HepG2 (cell line): Measurements from ENCODE around the gene SMAD3. TPM values are rescaled to one million over a fixed set of nuclear protein-coding genes. Genes with fewer than 3 reads are reported as not detected.

Experiments used
- ATAC-seq: fragments of 200-7000 bp; cut with Tn5 transposase; 3 replicates; pipeline ENCODE4 v1.9.1; 2020; ENCODE audit warnings: mild to moderate bottlenecking, moderate library complexity
- BruUV-seq: library from RNA; stranded (reverse); fragments of 400-500 nt; replicated peaks from 2 replicates; lab custom pipeline; 2021; lab: Mats Ljungman, UMichigan
- CTCF ChIA-PET: fragments of 300-600 bp; formaldehyde crosslinking; extraction: SDS; loops from one replicate; lab custom pipeline; 2021; ENCODE audit warnings: low total read pairs, inconsistent platforms, low intra/inter-chr PET ratio; lab: Yijun Ruan, JAX
- POLR2A ChIA-PET: fragments of 350-600 bp; sonication (Branson Sonifier 250); formaldehyde crosslinking; loops from one replicate; lab custom pipeline; 2020; ENCODE audit warnings: antibody characterized with exemption, inconsistent platforms; lab: Yijun Ruan, JAX
- DNase-seq: peaks from one replicate; pipeline ENCODE4 v3.0.0-alpha.2; 2015; ENCODE audit warnings: low spot score
- FAIRE-seq: peaks from 3 replicates; lab custom pipeline; 2011; peaks lifted over from hg19 to GRCh38; lab: Jason Lieb, UNC
- H2AFZ ChIP-seq: one replicate; pipeline ENCODE4 v1.6.1; 2011; ENCODE audit warnings: low read length, inconsistent platforms
- H3K27ac ChIP-seq: fragments of 300-600 bp; 3 replicates; pipeline ENCODE4 v1.8.0; 2011; ENCODE audit warnings: mixed run types, mild to moderate bottlenecking, mixed read lengths, low read length, inconsistent platforms; ENCODE audit not compliant: insufficient read depth; ENCODE audit errors: extremely low read length
- H3K27me3 ChIP-seq, 2 experiments: fragments of 200-600 bp in 1 of 2; 2 replicates in 1 of 2; 3 replicates in 1 of 2; pipeline versions ENCODE4 v1.6.0 to v1.8.0; 2011; ENCODE audit warnings: low read length in 2 of 2, mild to moderate bottlenecking in 2 of 2, moderate library complexity in 2 of 2, inconsistent platforms in 1 of 2; ENCODE audit not compliant: insufficient read depth in 2 of 2, control insufficient read depth in 1 of 2
- H3K36me3 ChIP-seq, 2 experiments: fragments of 200-600 bp in 1 of 2; replicated peaks in 1 of 2; 2 replicates in 1 of 2; 3 replicates in 1 of 2; pipeline versions ENCODE4 v1.5.1 to v1.8.0; 2011; ENCODE audit warnings: low read length in 2 of 2, inconsistent platforms in 1 of 2; ENCODE audit not compliant: insufficient read depth in 2 of 2, control insufficient read depth in 1 of 2
- H3K4me1 ChIP-seq: 2 replicates; pipeline ENCODE4 v1.5.1; 2012; ENCODE audit warnings: low read length, inconsistent platforms; ENCODE audit not compliant: insufficient read depth
- H3K4me2 ChIP-seq: 2 replicates; pipeline ENCODE4 v1.6.0; 2011; ENCODE audit warnings: low read depth, low read length, inconsistent platforms
- H3K4me3 ChIP-seq, 3 experiments: fragments of 200-600 bp in 1 of 3; sonication (generic), shearing (Covaris generic) in 1 of 3; replicated peaks in 1 of 3; 2 replicates each; pipeline ENCODE4 v1.5.1; 2011 to 2016; ENCODE audit warnings: low read length in 3 of 3, inconsistent platforms in 2 of 3, low read depth in 2 of 3, mild to moderate bottlenecking in 2 of 3, control low read depth in 1 of 3, mixed read lengths in 1 of 3; ENCODE audit not compliant: insufficient read depth in 1 of 3
- H3K79me2 ChIP-seq: one replicate; pipeline ENCODE4 v1.6.1; 2011; ENCODE audit warnings: low read length, inconsistent platforms; ENCODE audit not compliant: insufficient read depth
- H3K9ac ChIP-seq: 2 replicates; pipeline ENCODE4 v1.6.0; 2011; ENCODE audit warnings: mild to moderate bottlenecking, low read depth, low read length, inconsistent platforms; ENCODE audit not compliant: insufficient read depth
- H3K9me3 ChIP-seq: 2 replicates; pipeline ENCODE4 v1.5.1; 2012; ENCODE audit warnings: mild to moderate bottlenecking, low read length
- H4K20me1 ChIP-seq: 2 replicates; pipeline ENCODE4 v1.6.0; 2011; ENCODE audit warnings: inconsistent platforms, mild to moderate bottlenecking, low read length, moderate library complexity; ENCODE audit not compliant: insufficient read depth
- CTCF ChIP-seq: sonication (generic); formaldehyde crosslinking; IDR thresholded peaks from 2 replicates; pipeline ENCODE4 v1.5.0; 2020; ENCODE audit warnings: mild to moderate bottlenecking, missing genetic modification reagents, moderate library complexity
- FOSL2 ChIP-seq: sonication (generic); formaldehyde crosslinking; IDR thresholded peaks from 2 replicates; pipeline ENCODE4 v1.4.0; 2020; ENCODE audit warnings: missing genetic modification reagents
- FOXC1 ChIP-seq: sonication (generic); formaldehyde crosslinking; IDR thresholded peaks from 2 replicates; pipeline ENCODE4 v1.8.0; 2022; ENCODE audit warnings: mild to moderate bottlenecking, missing genetic modification reagents, borderline replicate concordance
- HDAC1 ChIP-seq: sonication (generic); formaldehyde crosslinking; IDR thresholded peaks from 2 replicates; pipeline ENCODE4 v1.5.1; 2020; ENCODE audit warnings: mild to moderate bottlenecking, missing genetic modification reagents
- HDAC6 ChIP-seq: fragments of 200-600 bp; sonication (generic); IDR thresholded peaks from 2 replicates; pipeline ENCODE4 v1.7.0; 2017; ENCODE audit warnings: mild to moderate bottlenecking, antibody characterized with exemption, low read length, low read depth
- MAFF ChIP-seq: IDR thresholded peaks from 2 replicates; pipeline ENCODE4 v1.6.1; 2011; ENCODE audit warnings: low read depth, low read length, improper control_type of control experiment
- MAFK ChIP-seq, 2 experiments: IDR thresholded peaks in 1 of 2; conservative IDR thresholded peaks in 1 of 2; 2 replicates each; pipeline ENCODE4 v1.6.1; 2011; ENCODE audit warnings: improper control_type of control experiment in 2 of 2, low read length in 2 of 2
- MTF1 ChIP-seq: sonication (generic); formaldehyde crosslinking; IDR thresholded peaks from 2 replicates; pipeline ENCODE4 v1.5.0; 2020; ENCODE audit warnings: missing genetic modification reagents
- PCBP1 ChIP-seq: fragments of 200-400 bp; formaldehyde crosslinking; IDR thresholded peaks from 2 replicates; pipeline ENCODE4 v1.6.1; 2017; ENCODE audit warnings: mild to moderate bottlenecking, low read depth, low read length, borderline replicate concordance
- PHF20 ChIP-seq: sonication (generic); formaldehyde crosslinking; IDR thresholded peaks from 2 replicates; pipeline ENCODE4 v1.5.0; 2020; ENCODE audit warnings: mild to moderate bottlenecking, missing genetic modification reagents
- RORA ChIP-seq: sonication (generic); formaldehyde crosslinking; IDR thresholded peaks from 2 replicates; pipeline ENCODE4 v1.5.0; 2020; ENCODE audit warnings: mild to moderate bottlenecking, missing genetic modification reagents, moderate library complexity
- SMAD3 ChIP-seq: sonication (generic); formaldehyde crosslinking; IDR thresholded peaks from 2 replicates; pipeline ENCODE4 v1.4.0; 2020; ENCODE audit warnings: missing genetic modification reagents
- ZBTB33 ChIP-seq: sonication (generic); formaldehyde crosslinking; IDR thresholded peaks from 2 replicates; pipeline ENCODE4 v1.4.0; 2020; ENCODE audit warnings: missing genetic modification reagents
- ZEB1 ChIP-seq: IDR thresholded peaks from 2 replicates; pipeline ENCODE4 v1.6.1; 2012; ENCODE audit warnings: mild to moderate bottlenecking, low read depth, inconsistent platforms; ENCODE audit not compliant: insufficient replicate concordance
- ZNF225 ChIP-seq: sonication (generic); formaldehyde crosslinking; IDR thresholded peaks from 2 replicates; pipeline ENCODE4 v1.4.0; 2020; ENCODE audit warnings: mild to moderate bottlenecking, missing genetic modification reagents
- ZNF264 ChIP-seq: sonication (generic); formaldehyde crosslinking; IDR thresholded peaks from 2 replicates; pipeline ENCODE4 v1.4.0; 2020; ENCODE audit warnings: missing genetic modification reagents
- ZNF749 ChIP-seq: sonication (generic); formaldehyde crosslinking; IDR thresholded peaks from 2 replicates; pipeline ENCODE4 v1.8.0; 2022; ENCODE audit warnings: mild to moderate bottlenecking, missing genetic modification reagents, moderate library complexity, borderline replicate concordance
- ZNF790 ChIP-seq: sonication (generic); formaldehyde crosslinking; IDR thresholded peaks from 2 replicates; pipeline ENCODE4 v1.8.0; 2022; ENCODE audit warnings: missing genetic modification reagents, mild to moderate bottlenecking, borderline replicate concordance
- WGBS: methylation state at CpG from one replicate; pipeline ENCODE4 v1.1.6; 2017; ENCODE audit warnings: low lambda C conversion rate; 5-methylcytosine and 5-hydroxymethylcytosine counted together
- in situ Hi-C: cut with HindIII; loops from 2 replicates; pipeline ENCODE4 v1.10.0; 2017; ENCODE audit warnings: low pct_unique_long_range_greater_than_20kb; ENCODE audit not compliant: extremely low pct_ligation_motif_present
- intact Hi-C: fragments of 100-400 bp; cut with micrococcal nuclease; formaldehyde crosslinking; loops from one replicate; pipeline ENCODE4 v1.10.0; 2022; ENCODE audit not compliant: unreplicated experiment
- polyA plus RNA-seq, 8 experiments: library from polyadenylated mRNA; depleted of rRNA in 3 of 8; stranded (reverse) in 7 of 8; unstranded in 1 of 8; fragments of >200 nt; fragmentation: Illumina TruSeq in 4 of 8; extraction: Trizol in 4 of 8; gene quantifications; 2 replicates each; pipeline versions ENCODE4 v1.2.1 to v1.2.3, GENCODE V29; 2011 to 2016; ENCODE audit warnings: low read depth in 4 of 8, missing spikeins in 1 of 8, mixed read lengths in 1 of 8; ENCODE audit not compliant: insufficient read depth in 1 of 8
- total RNA-seq, 5 experiments: library from RNA; depleted of rRNA; stranded (reverse); fragments of >200 nt; fragmentation: Illumina TruSeq; extraction: Trizol; gene quantifications; 2 replicates each; pipeline ENCODE4 v1.2.3, GENCODE V29; 2016; ENCODE audit warnings: low read depth in 1 of 5
- TF ChIP-seq, protein P1 (sequence below): IDR thresholded peaks from 2 replicates; pipeline ENCODE4 v1.6.1; 2016; ENCODE audit warnings: low read depth
- TF ChIP-seq, protein P2 (sequence below): IDR thresholded peaks from 2 replicates; pipeline ENCODE4 v1.6.1; 2016; ENCODE audit warnings: missing biosample characterization, missing genetic modification reagents, low read depth

SMAD3 gene
- total and polyA plus RNA-seq, 2 of the 13 experiments (the other 11 are each of a cell fraction or from before 2014, with no cell fraction given): 8.6 to 56.3 TPM

DNA sequence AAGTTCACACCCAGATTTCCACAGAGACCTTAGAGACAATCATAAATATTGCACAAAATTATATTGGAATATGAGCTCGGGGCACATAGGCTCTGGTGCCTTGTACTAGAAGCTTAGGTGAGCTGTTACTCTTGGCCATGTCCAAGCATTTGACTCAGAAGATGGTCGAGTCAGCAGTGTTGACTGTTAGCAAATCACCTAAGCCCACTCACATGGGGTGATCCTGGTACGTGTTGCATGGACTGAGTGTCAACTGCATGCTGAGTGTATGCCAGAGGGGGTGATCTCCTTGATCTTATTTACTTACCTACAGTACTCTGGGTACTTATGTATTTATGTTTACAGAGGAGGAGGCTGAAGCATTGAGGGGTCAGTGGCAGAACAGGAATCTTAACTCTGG, 14.0 kb downstream of the SMAD3 start:
- no TSS peak for BruUV-seq
- H3K27ac ChIP-seq: no peak overlapping the region
- peaks cover 97% of the 10 kb centered on the region for H3K79me2 ChIP-seq
- WGBS: 95% methylated on average over 3 of the region's 3 CpGs
- H3K4me1 ChIP-seq: peaks cover 94% of the 10 kb centered on the region
- in situ Hi-C loops (no loop called here), intact Hi-C loops (no loop called here)
- peaks cover 56% of the 10 kb centered on the region for H4K20me1 ChIP-seq
- no peaks in the 10 kb centered on the region for H3K9me3 ChIP-seq
- POLR2A ChIA-PET: interaction anchor here (1.0 kb wide), 2 partner anchors 10 to 14 kb away, joined by 4 read pairs; partner anchors contain the start of gene SMAD3
- H3K27me3 ChIP-seq: no peaks in the 10 kb centered on the region
- peaks cover 22 to 53% of the 10 kb centered on the region in 2 experiments for H3K36me3 ChIP-seq
- H3K4me2 ChIP-seq: no peak overlapping the region
- ATAC-seq (no peak), FAIRE-seq (no peak), DNase-seq (no peak)
- CTCF ChIA-PET: no interaction called here
- no peak overlapping the region for H2AFZ ChIP-seq
- H3K9ac ChIP-seq: no peak overlapping the region
- H3K4me3 ChIP-seq: no peak overlapping the region
- TF ChIP-seq, protein P1, sequence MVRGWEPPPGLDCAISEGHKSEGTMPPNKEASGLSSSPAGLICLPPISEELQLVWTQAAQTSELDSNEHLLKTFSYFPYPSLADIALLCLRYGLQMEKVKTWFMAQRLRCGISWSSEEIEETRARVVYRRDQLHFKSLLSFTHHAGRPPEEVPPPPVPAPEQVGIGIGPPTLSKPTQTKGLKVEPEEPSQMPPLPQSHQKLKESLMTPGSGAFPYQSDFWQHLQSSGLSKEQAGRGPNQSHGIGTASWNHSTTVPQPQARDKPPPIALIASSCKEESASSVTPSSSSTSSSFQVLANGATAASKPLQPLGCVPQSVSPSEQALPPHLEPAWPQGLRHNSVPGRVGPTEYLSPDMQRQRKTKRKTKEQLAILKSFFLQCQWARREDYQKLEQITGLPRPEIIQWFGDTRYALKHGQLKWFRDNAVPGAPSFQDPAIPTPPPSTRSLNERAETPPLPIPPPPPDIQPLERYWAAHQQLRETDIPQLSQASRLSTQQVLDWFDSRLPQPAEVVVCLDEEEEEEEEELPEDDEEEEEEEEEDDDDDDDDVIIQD (CRISPR knock-in tag): no peak
- TF ChIP-seq ZNF790 (CRISPR knock-in tag) (no peak), HDAC1 (CRISPR knock-in tag) (no peak), HDAC6 (no peak), ZNF225 (CRISPR knock-in tag) (no peak), ZEB1 (no peak), CTCF (CRISPR knock-in tag) (no peak), FOSL2 (CRISPR knock-in tag) (peak; percentile 40; the same call in 1 of the 2 replicates), MAFF (0 out of 2 replicates have a peak, but pooled peaks have one; percentile 8), PCBP1 (no peak), MAFK (conservative IDR thresholded peaks at IDR 0.05 in 1 of 2, IDR thresholded peaks at IDR 0.05 in 1 of 2; ENCODE audit: low read length in 2 of 2) (0 out of 4 replicates have a peak, but pooled peaks of 1 of the 2 experiments have one; percentile 6), RORA (CRISPR knock-in tag) (no peak), SMAD3 (CRISPR knock-in tag) (no peak), PHF20 (no peak), ZBTB33 (no peak), ZNF749 (CRISPR knock-in tag) (no peak), MTF1 (no peak), FOXC1 (CRISPR knock-in tag) (no peak), ZNF264 (CRISPR knock-in tag) (no peak)
- TF ChIP-seq, protein P2, sequence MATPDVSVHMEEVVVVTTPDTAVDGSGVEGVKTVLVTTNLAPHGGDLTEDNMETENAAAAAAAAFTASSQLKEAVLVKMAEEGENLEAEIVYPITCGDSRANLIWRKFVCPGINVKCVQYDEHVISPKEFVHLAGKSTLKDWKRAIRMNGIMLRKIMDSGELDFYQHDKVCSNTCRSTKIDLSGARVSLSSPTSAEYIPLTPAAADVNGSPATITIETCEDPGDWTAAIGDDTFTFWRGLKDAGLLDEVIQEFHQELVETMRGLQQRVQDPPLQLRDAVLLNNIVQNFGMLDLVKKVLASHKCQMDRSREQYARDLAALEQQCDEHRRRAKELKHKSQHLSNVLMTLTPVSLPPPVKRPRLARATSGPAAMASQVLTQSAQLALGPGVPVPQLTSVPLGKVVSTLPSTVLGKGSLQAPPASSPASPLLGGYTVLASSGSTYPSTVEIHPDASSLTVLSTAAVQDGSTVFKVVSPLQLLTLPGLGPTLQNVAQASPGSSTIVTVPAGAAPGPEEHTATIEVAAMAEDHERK (CRISPR knock-in tag): no peak
